ENCODE data around the gene ALCAM. TPM values are rescaled to one million over a fixed set of nuclear protein-coding genes. Genes with fewer than 3 reads are reported as not detected.

Gene ALCAM
- total and polyA plus RNA-seq, 7 donors, result 0.42 to 1.5 (median 0.70) TPM

DNA sequence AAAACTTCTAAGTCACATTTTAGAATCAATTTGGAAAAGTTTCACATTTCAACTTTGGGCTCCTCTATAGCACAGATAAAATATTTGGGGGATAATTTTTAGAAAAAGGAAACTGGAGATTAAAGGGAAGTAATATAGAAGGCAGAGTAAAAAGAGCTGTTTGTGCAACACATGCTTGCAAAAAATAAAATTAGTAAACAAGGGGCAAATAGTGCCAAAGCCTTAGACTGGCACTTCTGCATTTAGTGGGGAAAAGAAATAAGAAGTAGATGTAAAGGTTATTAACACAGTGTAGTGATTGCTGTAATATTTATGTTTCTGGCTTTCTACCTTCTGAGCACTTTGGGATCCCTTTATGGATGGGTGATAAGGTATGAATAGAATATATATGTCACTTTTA, 255.5 kb downstream of the ALCAM start:
- DNase-seq, result no peak
- Histone ChIP-seq H3K4me3 (no peak overlapping the region), H3K4me1 (no peaks in the 10 kb centered on the region), H3K36me3 (ENCODE audit: insufficient read depth in 1 of 2, low read depth in 1 of 2) (no peaks in the 10 kb centered on the region), H3K27me3 (ENCODE audit: insufficient read depth in 3 of 3, low read length in 2 of 3) (no peaks in the 10 kb centered on the region), H3K9me3 (no peaks in the 10 kb centered on the region), H3K27ac (no peak overlapping the region)
- ATAC-seq, result no peak
- intact Hi-C loops (cut with DNase I), result no loop called here
- TF ChIP-seq, protein P1, sequence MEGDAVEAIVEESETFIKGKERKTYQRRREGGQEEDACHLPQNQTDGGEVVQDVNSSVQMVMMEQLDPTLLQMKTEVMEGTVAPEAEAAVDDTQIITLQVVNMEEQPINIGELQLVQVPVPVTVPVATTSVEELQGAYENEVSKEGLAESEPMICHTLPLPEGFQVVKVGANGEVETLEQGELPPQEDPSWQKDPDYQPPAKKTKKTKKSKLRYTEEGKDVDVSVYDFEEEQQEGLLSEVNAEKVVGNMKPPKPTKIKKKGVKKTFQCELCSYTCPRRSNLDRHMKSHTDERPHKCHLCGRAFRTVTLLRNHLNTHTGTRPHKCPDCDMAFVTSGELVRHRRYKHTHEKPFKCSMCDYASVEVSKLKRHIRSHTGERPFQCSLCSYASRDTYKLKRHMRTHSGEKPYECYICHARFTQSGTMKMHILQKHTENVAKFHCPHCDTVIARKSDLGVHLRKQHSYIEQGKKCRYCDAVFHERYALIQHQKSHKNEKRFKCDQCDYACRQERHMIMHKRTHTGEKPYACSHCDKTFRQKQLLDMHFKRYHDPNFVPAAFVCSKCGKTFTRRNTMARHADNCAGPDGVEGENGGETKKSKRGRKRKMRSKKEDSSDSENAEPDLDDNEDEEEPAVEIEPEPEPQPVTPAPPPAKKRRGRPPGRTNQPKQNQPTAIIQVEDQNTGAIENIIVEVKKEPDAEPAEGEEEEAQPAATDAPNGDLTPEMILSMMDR (IDR thresholded peaks at IDR 0.05), result no peak
